CD4-positive, CD25-positive, alpha-beta regulatory T cell (primary cell): ENCODE results near the gene PGAM5. TPM values are rescaled to one million over a fixed set of nuclear protein-coding genes. Genes with fewer than 3 reads are reported as not detected.
"Not testable (repeated sequence)": the region's sequence is repeated elsewhere in the genome, so short reads cannot be mapped to it uniquely, and the experiment has no call there.

Source experiments
- ATAC-seq, 2 donors: fragments of 150-1000 bp; cut with Tn5 transposase; one replicate each; pipeline ENCODE4 v1.10.0; 2021; ENCODE audit warnings: low read depth in 2 of 2, moderate number of reproducible peaks in 2 of 2, moderate library complexity in 1 of 2
- DNase-seq, 3 donors: peaks; one replicate each; pipeline versions ENCODE4 v3.0.0 to v3.0.0-alpha.2; 2012 to 2022; ENCODE audit warnings: mixed read lengths in 1 of 3
- H3K27ac ChIP-seq: one replicate; pipeline ENCODE4 v1.7.0; 2013; ENCODE audit warnings: mild to moderate bottlenecking, low read length; ENCODE audit not compliant: insufficient read depth, poor library complexity, severe bottlenecking
- H3K27me3 ChIP-seq: one replicate; pipeline ENCODE4 v1.7.0; 2013; ENCODE audit warnings: low read length; ENCODE audit not compliant: control insufficient read depth, insufficient read depth
- H3K36me3 ChIP-seq: one replicate; pipeline ENCODE4 v1.7.0; 2013; ENCODE audit warnings: mild to moderate bottlenecking, low read length, moderate library complexity; ENCODE audit not compliant: control insufficient read depth, insufficient read depth
- H3K4me1 ChIP-seq: 2 replicates; pipeline ENCODE4 v1.7.0; 2013; ENCODE audit warnings: mild to moderate bottlenecking, low read length; ENCODE audit not compliant: insufficient read depth, control insufficient read depth, poor library complexity, severe bottlenecking
- H3K4me3 ChIP-seq: one replicate; pipeline ENCODE4 v1.7.0; 2013; ENCODE audit warnings: low read depth, mild to moderate bottlenecking, low read length, moderate library complexity
- H3K9me3 ChIP-seq, 2 experiments: 1 replicate in 1 of 2; 2 replicates in 1 of 2; pipeline ENCODE4 v1.7.0; 2013; ENCODE audit warnings: low read length in 2 of 2, mild to moderate bottlenecking in 1 of 2, moderate library complexity in 1 of 2; ENCODE audit not compliant: control insufficient read depth in 2 of 2
- H3K27ac Mint-ChIP-seq, 3 donors: one replicate each; pipeline ENCODE4 v1.8.0; 2020 to 2022; ENCODE audit warnings: mild to moderate bottlenecking in 3 of 3, mixed read lengths in 3 of 3, moderate library complexity in 2 of 3
- H3K27me3 Mint-ChIP-seq: one replicate; pipeline ENCODE4 v1.8.0; 2022; ENCODE audit warnings: mild to moderate bottlenecking, mixed read lengths
- H3K36me3 Mint-ChIP-seq: one replicate; pipeline ENCODE4 v1.8.0; 2020; ENCODE audit warnings: mixed read lengths
- H3K4me1 Mint-ChIP-seq, 4 donors: one replicate each; pipeline ENCODE4 v1.8.0; 2020 to 2022; ENCODE audit warnings: mixed read lengths in 4 of 4, mild to moderate bottlenecking in 1 of 4
- H3K4me3 Mint-ChIP-seq, 4 donors: one replicate each; pipeline ENCODE4 v1.8.0; 2020 to 2022; ENCODE audit warnings: mild to moderate bottlenecking in 4 of 4, mixed read lengths in 4 of 4, moderate library complexity in 3 of 4
- H3K9me3 Mint-ChIP-seq, 7 donors: one replicate each; pipeline ENCODE4 v1.8.0; 2020 to 2022; ENCODE audit warnings: mixed read lengths in 7 of 7, mild to moderate bottlenecking in 3 of 7, moderate library complexity in 2 of 7
- polyA plus RNA-seq, 4 donors: library from polyadenylated mRNA; unstranded; fragments of 300-500 nt; fragmentation: Illumina TruSeq; gene quantifications; one replicate each; pipeline ENCODE4 v1.2.3, GENCODE V29; 2021
- total RNA-seq: library from RNA; stranded (reverse); gene quantifications from one replicate; pipeline ENCODE4 v1.2.3, GENCODE V29; 2022

PGAM5 gene
- total and polyA plus RNA-seq, 5 donors from 2014 or later, result 17.5 to 25.3 (median 19.4) TPM

DNA sequence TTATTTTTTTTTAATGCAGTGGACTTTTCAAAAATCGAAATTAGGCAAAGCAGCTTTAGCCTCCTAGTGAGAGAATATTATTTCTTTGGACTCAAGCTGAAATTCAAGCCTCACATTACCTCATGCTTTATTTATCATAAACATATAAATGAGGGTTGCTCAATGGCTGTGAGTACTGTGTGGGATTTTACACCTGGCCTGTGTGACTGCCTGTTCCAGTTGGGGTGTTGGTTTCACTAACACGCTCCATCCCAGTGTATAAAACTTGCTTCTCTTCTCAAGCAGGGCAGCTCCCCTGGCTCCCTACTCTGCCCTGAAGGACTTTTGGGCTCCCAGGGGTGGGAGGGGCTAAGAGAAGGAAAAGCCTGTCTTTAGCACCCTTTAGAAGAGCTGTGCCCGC is 36.0 kb downstream of the PGAM5 start:
- no peaks in the 10 kb centered on the region for H3K9me3 ChIP-seq
- Mint-ChIP-seq H3K9me3 (no peaks in the 10 kb centered on the region), H3K27ac (no peak overlapping the region), H3K27me3 (no peaks in the 10 kb centered on the region), H3K36me3 (peaks cover 43% of the 10 kb centered on the region), H3K4me3 (no peak overlapping the region), H3K4me1 (peaks cover 0 to 14% (median 4%) of the 10 kb centered on the region in 4 donors)
- no peak for ATAC-seq
- no peak for DNase-seq
- no peaks in the 10 kb centered on the region for H3K4me1 ChIP-seq
- H3K4me3 ChIP-seq, result no peak overlapping the region
- H3K27ac ChIP-seq, result no peak overlapping the region
- peaks cover 80% of the 10 kb centered on the region for H3K36me3 ChIP-seq
- H3K27me3 ChIP-seq, result no peaks in the 10 kb centered on the region

DNA sequence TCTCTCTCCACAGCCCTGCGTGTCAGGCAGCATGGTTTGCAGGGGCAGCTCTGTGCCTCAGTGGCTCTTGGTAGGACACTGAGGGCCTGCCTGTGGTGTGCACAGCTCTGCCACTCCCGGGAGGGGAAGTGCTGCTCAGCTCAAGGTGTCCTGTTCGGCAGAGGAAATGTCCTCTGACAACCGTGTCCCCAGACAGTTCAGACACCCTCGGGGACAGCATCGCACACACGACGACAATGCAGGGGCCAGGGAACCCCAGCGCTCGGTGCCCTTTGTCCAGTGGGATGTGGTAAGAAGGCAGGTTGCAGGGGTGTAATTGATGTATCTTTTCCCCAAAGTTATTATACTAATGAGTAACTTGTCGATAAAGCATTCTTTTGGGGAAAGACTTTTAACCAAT is 36.8 kb downstream of the PGAM5 start:
- Mint-ChIP-seq H3K4me1 (peaks cover 0 to 9% (median 2%) of the 10 kb centered on the region in 4 donors), H3K4me3 (no peak overlapping the region), H3K27me3 (no peaks in the 10 kb centered on the region), H3K9me3 (no peaks in the 10 kb centered on the region), H3K36me3 (peaks cover 35% of the 10 kb centered on the region), H3K27ac (peak overlapping the region in 1 of 3 donors; percentile 55)
- Histone ChIP-seq H3K27me3 (no peaks in the 10 kb centered on the region), H3K36me3 (peaks cover 78% of the 10 kb centered on the region), H3K4me3 (no peak overlapping the region), H3K4me1 (no peaks in the 10 kb centered on the region), H3K9me3 (no peaks in the 10 kb centered on the region), H3K27ac (no peak overlapping the region)
- DNase-seq (no peak), ATAC-seq (no peak)

- Mint-ChIP-seq H3K36me3 (peaks cover 30% of the 10 kb centered on the region), H3K27me3 (no peaks in the 10 kb centered on the region), H3K9me3 (no peaks in the 10 kb centered on the region), H3K4me3 (no peak overlapping the region), H3K27ac (no peak overlapping the region), H3K4me1 (peaks cover 0 to 5% (median 1%) of the 10 kb centered on the region in 4 donors)
- H3K27ac ChIP-seq, result no peak overlapping the region
- H3K4me3 ChIP-seq, result no peak overlapping the region
- H3K9me3 ChIP-seq, result no peaks in the 10 kb centered on the region
- ATAC-seq, result no peak
- H3K27me3 ChIP-seq, result no peaks in the 10 kb centered on the region
- no peak for DNase-seq
- H3K4me1 ChIP-seq, result no peaks in the 10 kb centered on the region
- peaks cover 77% of the 10 kb centered on the region for H3K36me3 ChIP-seq
These were observed 37.3 kb downstream of the PGAM5 start for GRCh38 chr12:132747896-132748295.

DNA sequence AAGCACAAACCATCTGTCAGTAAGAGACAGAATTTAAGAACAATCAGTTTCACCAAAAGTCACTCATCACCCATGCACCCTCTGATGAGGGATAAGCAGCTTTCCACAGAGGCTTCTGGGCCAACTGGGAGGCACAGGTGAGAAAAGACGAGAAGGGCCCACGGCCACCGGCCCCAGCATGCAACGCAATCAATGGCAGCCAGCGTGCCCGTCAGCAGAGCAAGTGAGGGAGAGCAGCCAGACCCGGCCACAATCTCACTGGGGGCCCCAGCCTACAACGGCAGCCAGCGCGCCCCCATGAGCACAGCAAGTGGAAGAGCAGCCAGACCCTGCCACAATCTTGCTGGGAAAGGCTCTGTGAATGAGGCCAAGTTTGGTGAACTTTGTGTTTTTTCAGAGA is 37.7 kb downstream of the PGAM5 start:
- Mint-ChIP-seq H3K4me1 (peaks cover 0 to 5% (median 1%) of the 10 kb centered on the region in 4 donors), H3K36me3 (peaks cover 27% of the 10 kb centered on the region), H3K9me3 (no peaks in the 10 kb centered on the region), H3K27ac (peak overlapping the region in 1 of 3 donors; percentile 42), H3K4me3 (no peak overlapping the region), H3K27me3 (no peaks in the 10 kb centered on the region)
- Histone ChIP-seq H3K27ac (no peak overlapping the region), H3K27me3 (no peaks in the 10 kb centered on the region), H3K4me1 (no peaks in the 10 kb centered on the region), H3K36me3 (peaks cover 75% of the 10 kb centered on the region), H3K9me3 (no peaks in the 10 kb centered on the region), H3K4me3 (no peak overlapping the region)
- DNase-seq (no peak), ATAC-seq (no peak)

GRCh38 chr12:132753670-132754069 is 43.0 kb downstream of the PGAM5 start:
- not testable (repeated sequence) for H3K27ac ChIP-seq, H3K27me3 Mint-ChIP-seq, H3K27me3 ChIP-seq, DNase-seq, H3K27ac Mint-ChIP-seq, H3K9me3 ChIP-seq, ATAC-seq, H3K4me3 ChIP-seq, H3K4me1 ChIP-seq, H3K9me3 Mint-ChIP-seq, H3K4me3 Mint-ChIP-seq
- H3K4me1 Mint-ChIP-seq, result peaks cover 0 to 18% (median 5%) of the 10 kb centered on the region in 4 donors
- H3K36me3 Mint-ChIP-seq, result peaks cover 20% of the 10 kb centered on the region
- peaks cover 46% of the 10 kb centered on the region for H3K36me3 ChIP-seq

GRCh38 chr12:132754160-132754932 is 43.7 kb downstream of the PGAM5 start:
- H3K4me3 Mint-ChIP-seq, result no peak overlapping the region
- H3K27me3 Mint-ChIP-seq, result no peaks in the 10 kb centered on the region
- DNase-seq, result no peak
- H3K4me3 ChIP-seq, result no peak overlapping the region
- no peaks in the 10 kb centered on the region for H3K27me3 ChIP-seq
- peaks cover 17% of the 10 kb centered on the region for H3K36me3 Mint-ChIP-seq
- no peaks in the 10 kb centered on the region for H3K9me3 ChIP-seq
- H3K27ac ChIP-seq, result no peak overlapping the region
- peaks cover 42% of the 10 kb centered on the region for H3K36me3 ChIP-seq
- ATAC-seq, result no peak
- H3K4me1 Mint-ChIP-seq, result peaks cover 0 to 20% (median 5%) of the 10 kb centered on the region in 4 donors
- H3K27ac Mint-ChIP-seq, result no peak overlapping the region
- H3K4me1 ChIP-seq, result peaks cover under 1% of the 10 kb centered on the region
- no peaks in the 10 kb centered on the region for H3K9me3 Mint-ChIP-seq

GRCh38 chr12:132758825-132759224 is 48.2 kb downstream of the PGAM5 start:
- H3K36me3 ChIP-seq, result peaks cover 13% of the 10 kb centered on the region
- Mint-ChIP-seq H3K4me1 (peaks cover 5 to 43% (median 19%) of the 10 kb centered on the region in 4 donors), H3K4me3 (peak overlapping the region in 1 of 4 donors; percentile 80)
- ATAC-seq, DNase-seq, H3K36me3 Mint-ChIP-seq, H3K9me3 Mint-ChIP-seq, H3K27ac Mint-ChIP-seq, H3K27ac ChIP-seq, H3K27me3 Mint-ChIP-seq, H3K9me3 ChIP-seq, H3K4me3 ChIP-seq, H3K27me3 ChIP-seq: not testable (repeated sequence)
- H3K4me1 ChIP-seq, result peaks cover 27% of the 10 kb centered on the region

DNA sequence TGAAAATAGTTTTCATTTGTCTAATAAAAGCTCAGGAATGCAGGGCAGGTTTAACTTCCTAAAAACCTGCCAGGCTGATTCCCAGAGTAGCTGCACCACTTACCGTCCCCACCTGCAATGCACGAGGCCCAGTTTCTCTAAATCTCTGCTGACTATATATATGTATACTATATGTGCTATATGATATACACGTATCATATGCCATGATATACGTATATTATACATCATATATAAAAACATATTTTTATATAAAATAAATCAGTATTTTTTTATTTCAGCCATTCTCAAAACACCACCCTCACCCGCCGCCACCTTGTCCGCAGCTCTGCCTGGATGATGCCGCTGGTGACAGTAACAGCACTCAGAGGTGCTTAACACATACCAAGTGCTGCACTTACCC is 48.7 kb downstream of the PGAM5 start:
- no peak for DNase-seq
- H3K9me3 ChIP-seq, result no peaks in the 10 kb centered on the region
- no peaks in the 10 kb centered on the region for H3K27me3 ChIP-seq
- H3K4me3 Mint-ChIP-seq, result peak overlapping the region in 3 of 4 donors; percentile 26 to 97 (median 80)
- peaks cover 27% of the 10 kb centered on the region for H3K4me1 ChIP-seq
- peaks cover 7% of the 10 kb centered on the region for H3K36me3 Mint-ChIP-seq
- H3K27me3 Mint-ChIP-seq, result no peaks in the 10 kb centered on the region
- no peak overlapping the region for H3K4me3 ChIP-seq
- ATAC-seq, result no peak
- no peaks in the 10 kb centered on the region for H3K9me3 Mint-ChIP-seq
- peak overlapping the region; percentile 5 for H3K27ac ChIP-seq
- H3K4me1 Mint-ChIP-seq, result peaks cover 5 to 42% (median 18%) of the 10 kb centered on the region in 4 donors
- peaks cover 10% of the 10 kb centered on the region for H3K36me3 ChIP-seq
- H3K27ac Mint-ChIP-seq, result no peak overlapping the region
